Astrocyte (in vitro differentiated cells and primary cell): ENCODE results near the gene P2RX1. TPM values are rescaled to one million over a fixed set of nuclear protein-coding genes. Genes with fewer than 3 reads are reported as not detected.

ENCODE experiments used
- DNase-seq: peaks from one replicate; pipeline ENCODE4 v3.0.0-alpha.2; 2010; ENCODE audit warnings: low read depth
- FAIRE-seq: peaks from 2 replicates; lab custom pipeline; 2011; peaks lifted over from hg19 to GRCh38; lab: Jason Lieb, UNC
- H2AFZ ChIP-seq: 2 replicates; pipeline ENCODE4 v1.6.0; 2012; ENCODE audit warnings: low read depth, low read length, inconsistent platforms
- H3K27ac ChIP-seq: 2 replicates; pipeline ENCODE4 v1.5.1; 2011; ENCODE audit warnings: low read depth, low read length, inconsistent platforms
- H3K27me3 ChIP-seq: 2 replicates; pipeline ENCODE4 v1.6.0; 2011; ENCODE audit warnings: low read length, inconsistent platforms; ENCODE audit not compliant: insufficient read depth
- H3K36me3 ChIP-seq: 2 replicates; pipeline ENCODE4 v1.5.1; 2011; ENCODE audit warnings: low read length, inconsistent platforms; ENCODE audit not compliant: insufficient read depth
- H3K4me1 ChIP-seq: 2 replicates; pipeline ENCODE4 v1.5.1; 2011; ENCODE audit warnings: low read length, inconsistent platforms; ENCODE audit not compliant: insufficient read depth
- H3K4me2 ChIP-seq: 2 replicates; pipeline ENCODE4 v1.6.0; 2012; ENCODE audit warnings: low read length, inconsistent platforms
- H3K4me3 ChIP-seq: 2 replicates; pipeline ENCODE4 v1.5.1; 2011; ENCODE audit warnings: low read depth, mild to moderate bottlenecking, low read length, inconsistent platforms; ENCODE audit not compliant: insufficient read depth
- H3K79me2 ChIP-seq: 2 replicates; pipeline ENCODE4 v1.6.0; 2012; ENCODE audit warnings: mild to moderate bottlenecking, low read length, inconsistent platforms; ENCODE audit not compliant: insufficient read depth
- H3K9ac ChIP-seq: 2 replicates; pipeline ENCODE4 v1.6.0; 2012; ENCODE audit warnings: mild to moderate bottlenecking, low read length, inconsistent platforms
- H3K9me3 ChIP-seq: 2 replicates; pipeline ENCODE4 v1.5.1; 2012; ENCODE audit warnings: low read depth, mild to moderate bottlenecking, low read length, inconsistent platforms; ENCODE audit not compliant: insufficient read depth
- H4K20me1 ChIP-seq: 2 replicates; pipeline ENCODE4 v1.6.0; 2012; ENCODE audit warnings: low read length, inconsistent platforms; ENCODE audit not compliant: insufficient read depth
- H3K27ac Mint-ChIP-seq: one replicate; pipeline ENCODE4 v1.8.0; 2021; ENCODE audit warnings: mild to moderate bottlenecking, mixed read lengths; ENCODE audit not compliant: unreplicated experiment
- H3K27me3 Mint-ChIP-seq: one replicate; pipeline ENCODE4 v1.8.0; 2021; ENCODE audit warnings: low read depth, mixed read lengths; ENCODE audit not compliant: unreplicated experiment
- H3K36me3 Mint-ChIP-seq: one replicate; pipeline ENCODE4 v1.8.0; 2021; ENCODE audit warnings: low read depth, mixed read lengths; ENCODE audit not compliant: unreplicated experiment
- H3K4me1 Mint-ChIP-seq: one replicate; pipeline ENCODE4 v1.8.0; 2021; ENCODE audit warnings: low read depth, mixed read lengths; ENCODE audit not compliant: unreplicated experiment
- H3K4me3 Mint-ChIP-seq: one replicate; pipeline ENCODE4 v1.8.0; 2021; ENCODE audit warnings: mild to moderate bottlenecking, moderate library complexity, mixed read lengths; ENCODE audit not compliant: unreplicated experiment
- H3K9me3 Mint-ChIP-seq: one replicate; pipeline ENCODE4 v1.8.0; 2021; ENCODE audit warnings: mild to moderate bottlenecking, mixed read lengths; ENCODE audit not compliant: unreplicated experiment
- EZH2 ChIP-seq: IDR thresholded peaks from 2 replicates; pipeline ENCODE4 v1.6.1; 2012; ENCODE audit warnings: mild to moderate bottlenecking, low read length, inconsistent platforms; ENCODE audit not compliant: insufficient read depth
- total RNA-seq: library from RNA; stranded (reverse); gene quantifications from 2 replicates; pipeline ENCODE4 v1.2.1, GENCODE V29; 2021
- TF ChIP-seq, protein P1 (sequence below): IDR thresholded peaks from 2 replicates; pipeline ENCODE4 v1.5.1; 2011; ENCODE audit warnings: low read depth, mild to moderate bottlenecking, inconsistent platforms, low read length, moderate library complexity; ENCODE audit not compliant: insufficient read depth

Gene P2RX1
- total RNA-seq, 1 donor from 2014 or later, result not detected

DNA sequence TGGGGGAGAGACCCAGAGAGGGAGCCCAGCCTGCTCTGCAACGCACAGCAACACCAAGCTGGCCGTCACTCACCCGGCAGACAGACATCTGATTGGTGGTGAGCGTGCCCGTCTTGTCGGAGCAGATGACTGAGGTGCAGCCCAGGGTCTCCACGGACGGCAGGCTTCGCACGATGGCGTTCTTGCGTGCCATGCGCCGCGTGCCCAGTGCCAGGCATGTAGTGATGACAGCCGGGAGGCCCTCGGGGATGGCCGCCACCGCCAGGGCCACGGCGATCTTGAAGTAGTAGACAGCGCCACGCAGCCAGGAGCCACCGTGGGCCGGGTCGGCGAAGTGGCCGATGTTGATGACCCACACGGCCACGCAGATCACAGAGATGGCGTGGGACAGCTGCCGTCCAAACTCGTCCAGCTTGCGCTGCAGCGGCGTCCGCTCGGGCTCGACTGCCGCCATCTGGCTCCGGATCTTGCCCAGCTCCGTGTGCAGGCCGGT is 31.1 kb upstream of the P2RX1 start:
- no peak for DNase-seq
- H4K20me1 ChIP-seq, result no peaks in the 10 kb centered on the region
- H3K4me1 ChIP-seq, result no peaks in the 10 kb centered on the region

DNA sequence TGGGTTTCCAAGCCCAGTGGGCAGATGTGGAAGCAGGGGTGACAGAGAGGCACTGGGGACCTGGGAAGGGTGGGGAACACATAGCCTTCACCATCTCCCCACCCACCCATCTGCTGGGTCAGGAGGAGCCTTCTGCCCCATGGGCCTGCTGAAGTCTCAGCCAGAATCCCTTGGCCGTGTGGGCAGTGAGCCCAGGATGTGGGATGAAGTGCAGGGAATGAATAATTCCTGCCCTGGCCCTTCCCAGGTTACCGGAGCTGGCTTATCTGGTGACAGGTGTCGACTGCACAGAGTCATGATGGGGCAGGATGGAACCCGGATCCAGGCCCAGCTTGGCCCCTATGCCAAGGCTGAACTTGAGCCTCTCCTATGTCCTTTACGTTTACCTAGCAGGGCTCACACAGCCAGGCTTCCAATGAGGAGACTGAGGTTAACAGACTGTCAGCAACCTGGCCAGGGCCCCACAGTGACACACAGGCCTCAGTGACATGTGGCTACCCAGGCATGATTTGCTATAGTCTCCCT is 30.5 kb upstream of the P2RX1 start:
- no peaks in the 10 kb centered on the region for H3K9me3 Mint-ChIP-seq
- peaks cover 4% of the 10 kb centered on the region for H3K4me1 Mint-ChIP-seq
- Histone ChIP-seq H3K27me3 (no peaks in the 10 kb centered on the region), H3K4me3 (no peak overlapping the region), H3K36me3 (no peaks in the 10 kb centered on the region), H4K20me1 (no peaks in the 10 kb centered on the region), H3K4me1 (no peaks in the 10 kb centered on the region), H3K4me2 (no peak overlapping the region), H3K9ac (no peak overlapping the region), H2AFZ (no peak overlapping the region), H3K9me3 (no peaks in the 10 kb centered on the region), H3K27ac (no peak overlapping the region), H3K79me2 (no peaks in the 10 kb centered on the region)
- no peak overlapping the region for H3K27ac Mint-ChIP-seq
- H3K4me3 Mint-ChIP-seq, result no peak overlapping the region
- no peak for TF ChIP-seq EZH2
- TF ChIP-seq, protein P1, sequence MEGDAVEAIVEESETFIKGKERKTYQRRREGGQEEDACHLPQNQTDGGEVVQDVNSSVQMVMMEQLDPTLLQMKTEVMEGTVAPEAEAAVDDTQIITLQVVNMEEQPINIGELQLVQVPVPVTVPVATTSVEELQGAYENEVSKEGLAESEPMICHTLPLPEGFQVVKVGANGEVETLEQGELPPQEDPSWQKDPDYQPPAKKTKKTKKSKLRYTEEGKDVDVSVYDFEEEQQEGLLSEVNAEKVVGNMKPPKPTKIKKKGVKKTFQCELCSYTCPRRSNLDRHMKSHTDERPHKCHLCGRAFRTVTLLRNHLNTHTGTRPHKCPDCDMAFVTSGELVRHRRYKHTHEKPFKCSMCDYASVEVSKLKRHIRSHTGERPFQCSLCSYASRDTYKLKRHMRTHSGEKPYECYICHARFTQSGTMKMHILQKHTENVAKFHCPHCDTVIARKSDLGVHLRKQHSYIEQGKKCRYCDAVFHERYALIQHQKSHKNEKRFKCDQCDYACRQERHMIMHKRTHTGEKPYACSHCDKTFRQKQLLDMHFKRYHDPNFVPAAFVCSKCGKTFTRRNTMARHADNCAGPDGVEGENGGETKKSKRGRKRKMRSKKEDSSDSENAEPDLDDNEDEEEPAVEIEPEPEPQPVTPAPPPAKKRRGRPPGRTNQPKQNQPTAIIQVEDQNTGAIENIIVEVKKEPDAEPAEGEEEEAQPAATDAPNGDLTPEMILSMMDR, result no peak
- FAIRE-seq, result no peak
- H3K36me3 Mint-ChIP-seq, result peaks cover 2% of the 10 kb centered on the region
- DNase-seq, result no peak
- peaks cover 24% of the 10 kb centered on the region for H3K27me3 Mint-ChIP-seq

More for the DNA sequence above, 31.1 kb upstream of the P2RX1 start:
- Histone ChIP-seq H3K27me3 (no peaks in the 10 kb centered on the region), H3K36me3 (no peaks in the 10 kb centered on the region), H3K9me3 (no peaks in the 10 kb centered on the region), H3K4me2 (no peak overlapping the region), H3K27ac (no peak overlapping the region), H3K79me2 (no peaks in the 10 kb centered on the region), H3K9ac (no peak overlapping the region), H3K4me3 (no peak overlapping the region), H2AFZ (no peak overlapping the region)
- H3K4me3 Mint-ChIP-seq, result no peak overlapping the region
- H3K36me3 Mint-ChIP-seq, result peaks cover 2% of the 10 kb centered on the region
- peaks cover 26% of the 10 kb centered on the region for H3K27me3 Mint-ChIP-seq
- no peaks in the 10 kb centered on the region for H3K9me3 Mint-ChIP-seq
- no peak for FAIRE-seq
- no peak overlapping the region for H3K27ac Mint-ChIP-seq
- peaks cover 4% of the 10 kb centered on the region for H3K4me1 Mint-ChIP-seq
- TF ChIP-seq EZH2, result no peak
- TF ChIP-seq, protein P1, result no peak
